ENCODE measurements around the gene SPEM1.

GRCh38 chr17:7466639-7467341 is 46.7 kb downstream of the SPEM1 start:
- TF ChIP-seq POLR2A (IDR thresholded peaks at IDR 0.05) (no peak), CTCF (IDR thresholded peaks at IDR 0.05) (no peak)
